Measurements from ENCODE around the gene ELK3. TPM values are rescaled to one million over a fixed set of nuclear protein-coding genes. Genes with fewer than 3 reads are reported as not detected.

Gene ELK3
- total RNA-seq, 1 experiment from 2014 or later = 20.6 TPM

GRCh38 chr12:96255077-96255476 is 60.9 kb downstream of the ELK3 start:
- no peak overlapping the region for H3K27ac ChIP-seq
- peaks cover 13% of the 10 kb centered on the region for H3K4me1 ChIP-seq (replicated peaks)
- H3K36me3 ChIP-seq = peaks cover 65% of the 10 kb centered on the region
- no peak for DNase-seq (ENCODE audit: low read depth in 1 of 2, low spot score in 2 of 2)
- H3K9me3 ChIP-seq (replicated peaks) = no peaks in the 10 kb centered on the region
- no peak overlapping the region for H3K4me3 ChIP-seq
- no peaks in the 10 kb centered on the region for H3K27me3 ChIP-seq (replicated peaks)

- Histone ChIP-seq H3K36me3 (peaks cover 63% of the 10 kb centered on the region), H3K4me3 (no peak overlapping the region), H3K27ac (no peak overlapping the region), H3K27me3 (replicated peaks) (no peaks in the 10 kb centered on the region), H3K4me1 (replicated peaks) (peaks cover 13% of the 10 kb centered on the region), H3K9me3 (replicated peaks) (no peaks in the 10 kb centered on the region)
- DNase-seq (ENCODE audit: low read depth in 1 of 2, low spot score in 2 of 2) = no peak
These were observed 62.6 kb downstream of the ELK3 start for GRCh38 chr12:96256672-96257361.

- Histone ChIP-seq H3K4me3 (no peak overlapping the region), H3K9me3 (replicated peaks) (no peaks in the 10 kb centered on the region), H3K36me3 (peaks cover 61% of the 10 kb centered on the region), H3K27ac (no peak overlapping the region), H3K4me1 (replicated peaks) (peaks cover 13% of the 10 kb centered on the region), H3K27me3 (replicated peaks) (no peaks in the 10 kb centered on the region)
- DNase-seq (ENCODE audit: low read depth in 1 of 2, low spot score in 2 of 2) = no peak
These were observed 63.5 kb downstream of the ELK3 start for GRCh38 chr12:96257550-96258103.

- Histone ChIP-seq H3K4me1 (replicated peaks) (peaks cover 18% of the 10 kb centered on the region), H3K36me3 (peaks cover 62% of the 10 kb centered on the region), H3K27ac (no peak overlapping the region), H3K9me3 (replicated peaks) (no peaks in the 10 kb centered on the region), H3K27me3 (replicated peaks) (no peaks in the 10 kb centered on the region), H3K4me3 (no peak overlapping the region)
- DNase-seq (ENCODE audit: low read depth in 1 of 2, low spot score in 2 of 2) = peak in 1 of 2 experiments; percentile 18
These were observed 64.2 kb downstream of the ELK3 start for GRCh38 chr12:96258104-96258961.

GRCh38 chr12:96260231-96260630 is 66.1 kb downstream of the ELK3 start:
- H3K4me1 ChIP-seq (replicated peaks) = peaks cover 22% of the 10 kb centered on the region

GRCh38 chr12:96260644-96261043 is 66.5 kb downstream of the ELK3 start:
- Histone ChIP-seq H3K4me3 (no peak overlapping the region), H3K27ac (no peak overlapping the region), H3K4me1 (replicated peaks) (peaks cover 22% of the 10 kb centered on the region), H3K27me3 (replicated peaks) (no peaks in the 10 kb centered on the region), H3K36me3 (peaks cover 54% of the 10 kb centered on the region), H3K9me3 (replicated peaks) (no peaks in the 10 kb centered on the region)
- no peak for DNase-seq (ENCODE audit: low read depth in 1 of 2, low spot score in 2 of 2)

More at GRCh38 chr12:96260231-96260630, 66.1 kb downstream of the ELK3 start:
- no peaks in the 10 kb centered on the region for H3K9me3 ChIP-seq (replicated peaks)
- no peaks in the 10 kb centered on the region for H3K27me3 ChIP-seq (replicated peaks)
- DNase-seq (ENCODE audit: low read depth in 1 of 2, low spot score in 2 of 2) = no peak
- H3K36me3 ChIP-seq = peaks cover 50% of the 10 kb centered on the region
- no peak overlapping the region for H3K4me3 ChIP-seq
- no peak overlapping the region for H3K27ac ChIP-seq

GRCh38 chr12:96261557-96261956 is 67.4 kb downstream of the ELK3 start:
- DNase-seq (ENCODE audit: low read depth in 1 of 2, low spot score in 2 of 2) = no peak
- Histone ChIP-seq H3K27me3 (replicated peaks) (no peaks in the 10 kb centered on the region), H3K9me3 (replicated peaks) (no peaks in the 10 kb centered on the region), H3K4me3 (no peak overlapping the region), H3K4me1 (replicated peaks) (peaks cover 22% of the 10 kb centered on the region), H3K27ac (no peak overlapping the region), H3K36me3 (peaks cover 57% of the 10 kb centered on the region)

- Histone ChIP-seq H3K9me3 (replicated peaks) (no peaks in the 10 kb centered on the region), H3K27me3 (replicated peaks) (no peaks in the 10 kb centered on the region), H3K4me1 (replicated peaks) (peaks cover 15% of the 10 kb centered on the region), H3K4me3 (no peak overlapping the region), H3K36me3 (peaks cover 62% of the 10 kb centered on the region), H3K27ac (no peak overlapping the region)
- DNase-seq (ENCODE audit: low read depth in 1 of 2, low spot score in 2 of 2) = peak in 1 of 2 experiments; percentile 40
These were observed 69.3 kb downstream of the ELK3 start for GRCh38 chr12:96263449-96263902.

- DNase-seq (ENCODE audit: low read depth in 1 of 2, low spot score in 2 of 2) = no peak
- H3K9me3 ChIP-seq (replicated peaks) = no peaks in the 10 kb centered on the region
- H3K27me3 ChIP-seq (replicated peaks) = no peaks in the 10 kb centered on the region
- H3K4me1 ChIP-seq (replicated peaks) = peaks cover 9% of the 10 kb centered on the region
- no peak overlapping the region for H3K27ac ChIP-seq
- no peak overlapping the region for H3K4me3 ChIP-seq
- peaks cover 68% of the 10 kb centered on the region for H3K36me3 ChIP-seq
These were observed 71.2 kb downstream of the ELK3 start for GRCh38 chr12:96265400-96265799.

- H3K4me1 ChIP-seq (replicated peaks) = peaks cover 9% of the 10 kb centered on the region
- no peaks in the 10 kb centered on the region for H3K27me3 ChIP-seq (replicated peaks)
- no peak overlapping the region for H3K4me3 ChIP-seq
- no peaks in the 10 kb centered on the region for H3K9me3 ChIP-seq (replicated peaks)
- no peak for DNase-seq (ENCODE audit: low read depth in 1 of 2, low spot score in 2 of 2)
- peaks cover 66% of the 10 kb centered on the region for H3K36me3 ChIP-seq
- no peak overlapping the region for H3K27ac ChIP-seq
These were observed 71.7 kb downstream of the ELK3 start for GRCh38 chr12:96265836-96266235.

- Histone ChIP-seq H3K9me3 (replicated peaks) (no peaks in the 10 kb centered on the region), H3K4me1 (replicated peaks) (peaks cover 9% of the 10 kb centered on the region), H3K27me3 (replicated peaks) (no peaks in the 10 kb centered on the region), H3K4me3 (no peak overlapping the region), H3K27ac (no peak overlapping the region), H3K36me3 (peaks cover 66% of the 10 kb centered on the region)
- no peak for DNase-seq (ENCODE audit: low read depth in 1 of 2, low spot score in 2 of 2)
These were observed 72.1 kb downstream of the ELK3 start for GRCh38 chr12:96266238-96266637.

- Histone ChIP-seq H3K4me1 (replicated peaks) (no peaks in the 10 kb centered on the region), H3K36me3 (peaks cover 57% of the 10 kb centered on the region), H3K27ac (no peak overlapping the region; the same call in 1 of the 2 replicates), H3K4me3 (no peak overlapping the region), H3K27me3 (replicated peaks) (no peaks in the 10 kb centered on the region), H3K9me3 (replicated peaks) (no peaks in the 10 kb centered on the region)
- DNase-seq (ENCODE audit: low read depth in 1 of 2, low spot score in 2 of 2) = no peak
These were observed 77.5 kb downstream of the ELK3 start for GRCh38 chr12:96271469-96272199.

- DNase-seq (ENCODE audit: low read depth in 1 of 2, low spot score in 2 of 2) = no peak
- H3K27ac ChIP-seq = no peak overlapping the region
These were observed 80.2 kb downstream of the ELK3 start for GRCh38 chr12:96274331-96274730.

More at GRCh38 chr12:96274331-96274730, 80.2 kb downstream of the ELK3 start:
- Histone ChIP-seq H3K4me1 (replicated peaks) (no peaks in the 10 kb centered on the region), H3K4me3 (no peak overlapping the region), H3K36me3 (peaks cover 39% of the 10 kb centered on the region), H3K27me3 (replicated peaks) (no peaks in the 10 kb centered on the region), H3K9me3 (replicated peaks) (no peaks in the 10 kb centered on the region)

All from SJSA1 (cell line).